GM12892 (cell line): ENCODE measurements around the gene MYB.

Source experiments
- POLR2A ChIP-seq: IDR thresholded peaks from 2 replicates; pipeline ENCODE4 v1.6.1; 2011; ENCODE audit warnings: low read depth, low read length, control low read depth
- POLR2AphosphoS5 ChIP-seq: IDR thresholded peaks from 2 replicates; pipeline ENCODE4 v1.6.1; 2011; ENCODE audit warnings: low read depth, low read length, control low read depth
- TAF1 ChIP-seq: IDR thresholded peaks from 2 replicates; pipeline ENCODE4 v1.6.1; 2011; ENCODE audit warnings: low read depth, mild to moderate bottlenecking, control low read depth, low read length, borderline replicate concordance

- TF ChIP-seq POLR2A (no peak), POLR2AphosphoS5 (no peak), TAF1 (no peak)
These were observed 23.8 kb downstream of the MYB start for GRCh38 chr6:135204951-135205350.
